ENCODE measurements around the gene SLC12A2.

DNA sequence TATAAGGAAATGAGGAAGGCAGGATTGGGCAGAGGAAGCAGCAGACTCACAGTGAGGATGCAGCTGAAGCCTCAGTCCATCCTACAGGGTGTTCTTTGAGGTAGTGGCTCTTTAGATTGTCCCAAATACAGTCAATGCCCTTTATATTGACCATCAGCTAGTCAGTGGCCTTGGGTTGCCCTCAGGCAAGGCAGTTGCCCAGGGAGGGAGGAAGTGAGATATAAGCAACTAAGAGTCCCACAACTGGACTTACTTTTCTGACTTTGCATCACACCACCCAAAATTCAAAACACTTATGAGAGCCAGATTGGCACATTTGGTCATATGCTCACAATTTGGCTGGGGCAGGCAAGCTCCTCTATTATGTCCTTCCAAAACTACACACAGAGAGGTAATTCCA lies 9.4 kb upstream of the SLC12A2 start:
- no peak for TF ChIP-seq POLR2AphosphoS5 (IDR thresholded peaks at IDR 0.05; ENCODE audit: low read depth, low read length)
- no peak for TF ChIP-seq POLR2A (IDR thresholded peaks at IDR 0.05; ENCODE audit: low read depth, low read length)
- no peak for TF ChIP-seq TAF1 (IDR thresholded peaks at IDR 0.05; ENCODE audit: borderline replicate concordance, low read depth, low read length)
